ENCODE data around the gene WIPF3.
A peak's percentile ranks its signal among the peaks of the same experiment; 100 is the strongest.

WIPF3 gene

DNA sequence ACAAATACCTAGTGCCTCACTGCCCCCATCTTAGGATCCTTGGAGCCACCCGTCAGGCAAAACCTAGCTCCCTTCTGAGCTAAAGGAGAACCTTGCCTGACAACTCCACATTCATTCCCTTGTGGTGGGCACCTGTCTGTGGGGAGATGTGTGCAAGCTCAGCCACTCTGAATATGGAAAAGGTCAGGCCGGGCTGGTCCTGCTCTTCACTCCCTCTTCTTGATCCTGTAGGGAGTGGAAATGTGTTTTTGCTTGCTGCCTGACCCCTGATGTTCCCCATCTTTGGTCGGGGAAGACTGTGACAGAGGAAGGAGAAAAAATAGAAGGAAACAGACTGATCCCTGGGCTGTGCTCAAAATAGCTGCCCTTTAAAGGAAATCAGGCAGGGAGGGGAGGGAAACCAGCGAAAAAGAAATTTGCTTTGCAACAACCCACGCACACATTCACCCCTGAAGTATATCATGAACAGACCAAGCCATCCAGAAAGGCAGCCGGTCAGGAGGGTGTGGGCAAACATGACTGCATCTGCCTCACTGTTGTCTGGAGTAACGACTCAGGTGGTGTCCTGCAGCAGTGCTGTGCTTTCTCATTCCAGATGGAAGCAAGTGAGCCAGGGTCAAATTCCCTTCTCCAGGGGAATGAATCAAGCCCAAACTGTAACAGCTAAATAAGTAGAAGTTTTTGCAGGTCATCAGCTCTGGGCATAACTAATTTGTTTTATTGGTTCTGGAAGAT is 109.3 kb downstream of the WIPF3 start:
- no peak for DNase-seq (ENCODE audit: low spot score)

DNA sequence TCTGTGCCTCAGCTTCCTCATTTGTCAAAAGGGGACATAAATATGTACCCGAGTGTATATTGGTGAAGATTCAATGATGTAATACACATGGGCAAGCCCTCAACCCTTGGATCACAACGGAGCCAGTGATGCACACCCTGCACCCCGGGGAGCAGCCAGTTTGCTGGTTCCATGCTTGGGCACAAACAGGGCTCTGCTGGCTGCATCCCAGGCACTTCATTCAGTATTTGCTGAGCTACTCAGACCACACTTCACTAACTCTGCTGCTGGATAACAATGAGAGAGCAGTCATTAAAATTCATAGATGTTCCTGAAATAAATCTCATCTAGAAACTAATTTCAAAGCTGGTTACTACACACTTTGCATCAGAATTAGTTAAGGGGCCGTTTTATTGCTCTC is 111.3 kb downstream of the WIPF3 start:
- no peak for DNase-seq (ENCODE audit: low spot score)

- DNase-seq (ENCODE audit: low spot score): no peak
These were observed 112.5 kb downstream of the WIPF3 start for GRCh38 chr7:29918850-29919249.

DNA sequence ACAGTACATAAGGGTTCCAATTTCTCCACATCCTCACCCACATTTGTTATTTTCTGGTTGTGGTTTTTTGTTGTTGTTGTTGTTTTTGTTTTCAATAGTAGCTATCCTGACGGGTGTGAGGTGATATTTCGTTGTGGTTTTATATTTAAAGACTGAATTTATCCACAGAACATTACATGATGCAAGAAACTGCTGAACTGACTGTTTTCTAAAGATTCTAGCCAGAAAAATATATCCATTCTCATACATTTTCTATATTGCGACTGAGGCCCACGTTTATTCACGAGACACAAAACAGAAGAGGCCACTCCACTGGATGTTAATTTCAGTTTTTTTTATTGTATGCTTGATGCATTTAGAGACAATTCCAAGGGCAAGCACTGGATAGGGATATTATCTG is 113.5 kb downstream of the WIPF3 start:
- DNase-seq (ENCODE audit: low spot score): no peak

- no peak for DNase-seq (ENCODE audit: low spot score)
These were observed 114.2 kb downstream of the WIPF3 start for GRCh38 chr7:29920491-29920890.

DNA sequence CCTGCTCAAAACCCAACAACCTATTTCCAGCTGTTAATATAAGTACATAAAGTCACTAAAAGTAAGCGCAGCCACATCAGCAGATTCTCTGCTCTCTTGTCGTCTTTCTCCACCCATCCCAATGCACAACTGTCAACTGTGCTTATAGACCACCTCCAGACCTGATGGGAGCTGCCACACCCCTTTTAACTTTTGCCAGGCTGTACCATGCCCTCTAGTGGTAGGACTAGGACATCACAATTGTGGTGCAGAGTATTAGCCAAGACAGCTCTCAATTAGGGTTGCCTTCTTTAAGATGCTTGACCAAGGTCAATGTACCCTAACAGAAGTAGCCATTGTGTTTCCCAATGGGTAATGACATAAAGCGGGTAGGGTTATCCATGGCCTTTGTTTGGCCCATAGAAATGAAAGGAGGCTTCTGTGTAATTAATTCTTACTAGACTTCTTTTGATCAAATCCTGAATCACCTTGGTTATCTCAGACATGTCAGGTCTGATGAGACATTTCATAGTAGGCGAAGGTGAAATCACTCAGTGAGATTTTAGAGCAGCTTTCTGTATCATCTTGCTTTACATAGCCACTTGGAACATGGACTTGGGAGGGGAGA is 115.2 kb downstream of the WIPF3 start:
- peak; percentile 74 for DNase-seq (ENCODE audit: low spot score)

DNA sequence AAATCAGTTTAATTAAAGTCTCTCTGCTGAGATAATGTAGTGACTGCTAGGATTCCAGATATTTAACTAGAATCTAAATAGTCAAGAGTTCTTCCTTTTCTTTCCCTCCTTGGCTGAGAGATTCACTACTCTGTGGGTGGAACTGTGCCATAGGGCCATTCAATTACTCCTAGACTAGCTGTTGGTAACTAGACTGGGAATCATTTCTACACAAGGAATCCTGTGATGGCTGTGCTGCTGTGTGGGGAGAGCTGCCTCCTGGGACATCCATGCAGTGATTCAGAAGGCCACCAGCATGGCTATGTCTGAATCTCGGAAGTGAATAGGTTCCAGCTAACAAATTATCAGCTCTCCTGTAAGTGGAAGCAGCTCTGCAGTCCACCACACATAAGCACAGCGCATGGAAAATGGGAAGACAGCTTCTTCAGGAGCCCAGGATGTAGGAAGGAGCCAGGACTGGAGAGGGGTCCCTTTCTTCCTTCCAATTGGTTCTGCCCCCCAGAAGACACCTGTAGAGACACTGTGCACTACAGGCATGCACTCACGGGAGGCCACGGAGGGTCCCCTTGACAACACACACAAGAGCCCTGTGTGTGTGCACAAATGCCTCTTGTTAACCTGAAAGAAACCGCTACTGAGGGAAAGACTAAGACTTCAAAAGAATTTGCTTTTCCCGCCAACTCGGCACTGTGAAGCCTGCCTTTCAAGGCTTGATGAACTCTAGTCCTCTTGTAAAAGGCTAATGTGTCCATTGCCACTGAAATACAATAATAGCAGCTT is 116.8 kb downstream of the WIPF3 start:
- no peak for DNase-seq (ENCODE audit: low spot score)

GRCh38 chr7:29924006-29924405 is 117.7 kb downstream of the WIPF3 start:
- no peak for DNase-seq (ENCODE audit: low spot score)

DNA sequence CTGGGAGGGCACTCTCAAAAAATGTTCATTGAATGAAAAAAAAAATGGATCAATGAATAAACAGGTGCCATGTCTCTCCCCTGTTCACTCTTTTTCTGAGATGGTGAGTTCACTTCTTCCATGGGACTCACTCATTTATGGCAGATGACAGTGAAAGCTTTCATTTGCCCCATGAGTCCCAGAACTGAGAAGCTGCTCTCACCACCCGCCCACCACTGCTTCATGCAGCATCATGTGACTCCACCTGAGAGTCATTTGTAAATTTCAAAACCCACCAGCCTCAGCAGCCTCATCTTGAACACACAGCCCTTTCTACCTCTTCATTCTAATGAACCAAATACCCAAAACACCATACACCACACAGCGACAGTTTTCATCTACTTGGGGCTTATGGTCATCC is 118.4 kb downstream of the WIPF3 start:
- DNase-seq (ENCODE audit: low spot score): no peak

DNA sequence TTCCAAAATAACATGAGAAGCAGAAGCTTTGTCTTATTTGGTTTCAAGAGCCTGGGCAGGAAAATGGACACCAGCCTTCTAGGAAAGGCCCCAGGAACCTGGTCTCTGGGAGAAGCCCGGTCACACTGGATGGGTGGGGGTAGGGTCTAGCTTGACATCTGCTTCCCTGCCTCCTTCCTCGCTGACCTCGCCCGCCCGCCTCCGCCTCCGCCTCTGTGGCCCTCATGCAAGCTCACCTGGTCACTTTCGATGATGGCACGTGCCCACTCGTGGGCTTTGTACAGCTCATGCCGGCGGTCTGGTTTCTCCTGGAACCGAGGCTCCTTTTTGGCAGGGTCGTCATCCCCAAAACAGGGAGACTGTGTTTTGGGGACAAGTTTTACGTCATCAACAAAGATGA is 119.9 kb downstream of the WIPF3 start:
- no peak for DNase-seq (ENCODE audit: low spot score)

GRCh38 chr7:29926741-29927140 is 120.4 kb downstream of the WIPF3 start:
- no peak for DNase-seq (ENCODE audit: low spot score)

GRCh38 chr7:29929018-29929807 is 122.9 kb downstream of the WIPF3 start:
- DNase-seq (ENCODE audit: low spot score): no peak

DNA sequence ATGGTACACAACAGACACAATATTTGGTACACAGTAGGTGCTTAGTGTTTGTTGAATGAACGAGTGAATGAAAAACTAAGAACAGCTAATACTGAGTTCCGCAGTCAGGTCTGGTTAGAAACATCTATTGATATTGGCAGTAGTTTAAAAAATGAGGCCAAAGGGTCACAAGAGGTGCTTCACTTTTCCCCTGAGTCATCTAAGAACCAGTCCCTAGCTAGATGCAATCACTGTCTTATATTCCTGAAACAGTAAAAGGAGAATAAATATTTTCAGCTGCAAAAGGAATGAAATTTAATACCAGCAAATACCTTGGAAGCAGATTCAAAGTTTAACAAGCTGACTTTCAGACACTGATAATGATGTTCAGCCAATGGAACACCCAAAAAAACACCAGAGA is 128.8 kb downstream of the WIPF3 start:
- no peak for DNase-seq (ENCODE audit: low spot score)

GRCh38 chr7:29937132-29937531 is 130.8 kb downstream of the WIPF3 start:
- no peak for DNase-seq (ENCODE audit: low spot score)

GRCh38 chr7:29940199-29940598 is 133.9 kb downstream of the WIPF3 start:
- no peak for DNase-seq (ENCODE audit: low spot score)

GRCh38 chr7:29945259-29945809 is 139.0 kb downstream of the WIPF3 start:
- DNase-seq (ENCODE audit: low spot score): no peak

GRCh38 chr7:29946428-29947186 is 140.3 kb downstream of the WIPF3 start:
- peak; percentile 7 for DNase-seq (ENCODE audit: low spot score)

GRCh38 chr7:29948587-29948986 is 142.3 kb downstream of the WIPF3 start:
- DNase-seq (ENCODE audit: low spot score): no peak

DNA sequence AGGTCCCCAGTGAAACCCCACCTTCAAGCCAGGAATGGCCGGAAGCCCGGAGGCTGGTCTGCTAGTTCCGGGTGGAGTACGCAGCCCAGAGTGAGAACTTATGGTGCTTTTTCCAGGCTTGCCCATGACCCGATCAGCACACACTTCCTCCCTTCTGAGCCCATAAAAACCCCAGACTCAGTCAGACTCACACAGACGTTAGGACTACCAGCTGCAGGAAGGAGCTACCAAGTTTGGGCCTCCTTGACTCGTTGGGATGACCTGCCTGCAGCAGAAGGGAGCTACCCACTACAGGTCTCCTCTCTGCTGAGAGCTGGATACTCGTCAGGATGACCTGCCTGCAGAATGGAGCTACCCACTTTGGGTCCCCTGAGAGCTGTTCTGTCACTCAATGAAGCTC is 144.2 kb downstream of the WIPF3 start:
- no peak for DNase-seq (ENCODE audit: low spot score)

DNA sequence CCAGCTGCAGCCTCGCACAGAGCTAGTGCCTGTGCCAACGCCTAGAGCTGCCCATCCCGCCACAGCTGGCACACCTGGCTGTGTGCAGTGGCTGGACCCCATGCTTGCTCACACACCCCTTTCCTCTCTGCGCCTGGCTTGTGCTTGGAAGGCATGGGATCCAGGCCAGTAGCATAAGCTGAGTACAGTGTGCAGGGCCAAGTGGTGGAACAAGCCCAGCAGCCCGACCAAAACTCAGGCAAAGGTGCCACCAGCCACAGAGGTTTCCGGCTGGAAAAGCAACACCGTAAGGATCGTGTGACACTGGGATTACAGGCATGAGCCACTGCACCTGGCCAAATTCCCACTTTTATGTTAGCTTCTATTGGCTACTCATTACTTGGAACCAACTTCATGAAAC is 144.9 kb downstream of the WIPF3 start:
- no peak for DNase-seq (ENCODE audit: low spot score)

DNA sequence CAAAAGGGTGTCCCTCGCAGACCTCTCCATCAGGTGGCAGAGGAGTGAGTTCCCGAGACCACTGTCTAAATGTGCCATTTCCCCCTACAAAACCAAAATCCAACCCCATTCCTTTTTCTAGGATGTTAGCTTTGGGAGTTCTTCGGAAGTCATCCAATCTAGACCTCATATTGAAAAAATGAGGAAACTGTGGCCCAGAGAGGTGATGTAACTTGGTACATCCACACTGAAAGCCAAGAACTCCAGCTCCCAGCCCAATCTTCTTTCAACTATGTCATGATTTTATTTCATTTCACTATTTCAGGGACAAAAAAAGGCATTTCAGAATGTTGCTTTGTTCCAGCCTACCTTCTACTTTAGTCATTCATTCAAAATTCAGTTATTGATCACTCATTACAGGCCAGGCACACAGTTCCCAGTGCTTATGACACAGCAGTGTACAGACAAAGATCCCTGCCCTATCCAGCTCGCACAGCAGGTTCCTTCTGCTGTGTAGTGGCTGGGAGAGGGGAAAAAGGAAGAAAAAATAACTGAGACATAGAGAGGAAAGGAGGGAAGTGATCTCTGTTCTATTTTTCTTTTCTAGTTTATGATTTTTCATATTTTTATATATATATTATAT is 147.5 kb downstream of the WIPF3 start:
- DNase-seq (ENCODE audit: low spot score): no peak
